22Rv1 (cell line): Measurements from ENCODE around the gene CDKN2B.

Experiments
- CTCF ChIP-seq: fragments of 450-650 bp; IDR thresholded peaks from 2 replicates; pipeline ENCODE4 v1.5.1; 2017; ENCODE audit warnings: mild to moderate bottlenecking
- ZFX ChIP-seq: fragments of 450-650 bp; IDR thresholded peaks from 2 replicates; pipeline ENCODE4 v1.6.1; 2017; ENCODE audit warnings: antibody characterized with exemption, borderline replicate concordance

GRCh38 chr9:21993893-21994555 lies 15.1 kb downstream of the CDKN2B start, which contains the start of gene CDKN2A:
- TF ChIP-seq CTCF, result no peak; the same call in none of the 2 replicates
- TF ChIP-seq ZFX, result no peak
